ENCODE results near the gene ILDR2.

The ILDR2 gene

GRCh38 chr1:166920561-166921475, 54.5 kb downstream of the ILDR2 start:
- DNase-seq: no peak

GRCh38 chr1:166918956-166919316, 56.4 kb downstream of the ILDR2 start:
- no peak for DNase-seq

GRCh38 chr1:166918088-166918955, 57.0 kb downstream of the ILDR2 start:
- DNase-seq: no peak

- DNase-seq: no peak
These were observed 59.4 kb downstream of the ILDR2 start for GRCh38 chr1:166915941-166916340.

GRCh38 chr1:166915042-166915441, 60.3 kb downstream of the ILDR2 start:
- no peak for DNase-seq

GRCh38 chr1:166914111-166914510, 61.2 kb downstream of the ILDR2 start:
- DNase-seq: no peak

GRCh38 chr1:166911624-166912023, 63.7 kb downstream of the ILDR2 start:
- no peak for DNase-seq

- peak; percentile 84 for DNase-seq
These were observed 64.8 kb downstream of the ILDR2 start for GRCh38 chr1:166910396-166910994.

- no peak for DNase-seq
These were observed 66.4 kb downstream of the ILDR2 start for GRCh38 chr1:166908942-166909341.

GRCh38 chr1:166907763-166908162, 67.6 kb downstream of the ILDR2 start:
- no peak for DNase-seq

- no peak for DNase-seq
These were observed 68.3 kb downstream of the ILDR2 start for GRCh38 chr1:166907051-166907450.

GRCh38 chr1:166906647-166907046, 68.7 kb downstream of the ILDR2 start:
- DNase-seq: no peak

- DNase-seq: no peak
These were observed 69.4 kb downstream of the ILDR2 start for GRCh38 chr1:166905900-166906299.

- DNase-seq: no peak
These were observed 70.2 kb downstream of the ILDR2 start for GRCh38 chr1:166905136-166905535.

- no peak for DNase-seq
These were observed 72.1 kb downstream of the ILDR2 start for GRCh38 chr1:166903232-166903631.

GRCh38 chr1:166902279-166902678, 73.1 kb downstream of the ILDR2 start:
- no peak for DNase-seq

GRCh38 chr1:166900987-166901386, 74.4 kb downstream of the ILDR2 start:
- no peak for DNase-seq

GRCh38 chr1:166899769-166900168, 75.6 kb downstream of the ILDR2 start:
- no peak for DNase-seq

GRCh38 chr1:166895766-166896165, 79.6 kb downstream of the ILDR2 start:
- no peak for DNase-seq

GRCh38 chr1:166889776-166890175, 85.6 kb downstream of the ILDR2 start:
- DNase-seq: no peak

- DNase-seq: no peak
These were observed 86.8 kb downstream of the ILDR2 start for GRCh38 chr1:166888373-166889111.

GRCh38 chr1:166884971-166885370, 90.4 kb downstream of the ILDR2 start:
- DNase-seq: no peak
